Astrocyte of the cerebellum (primary cell): ENCODE data around the gene SLC43A1.
A peak's percentile ranks its signal among the peaks of the same experiment; 100 is the strongest.

Experiments used
- DNase-seq: peaks from one replicate; pipeline ENCODE4 v3.0.0-alpha.2; 2011; ENCODE audit warnings: low read depth
- H3K4me3 ChIP-seq: 2 replicates; pipeline ENCODE4 v1.5.1; 2011; ENCODE audit warnings: mild to moderate bottlenecking, low read depth, low read length, moderate library complexity
- CTCF ChIP-seq: IDR thresholded peaks from 2 replicates; pipeline ENCODE4 v1.5.1; 2012; ENCODE audit warnings: low read length, low read depth, moderate library complexity, mild to moderate bottlenecking; ENCODE audit errors: missing control alignments
- in situ Hi-C: cut with HindIII; loops from 2 replicates; pipeline ENCODE4 v1.10.0; 2017; ENCODE audit warnings: low sequenced_read_pairs

Gene SLC43A1

GRCh38 chr11:57521116-57521515, 5.6 kb upstream of the SLC43A1 start:
- in situ Hi-C loops, result no loop called here
- no peak for DNase-seq
- no peak overlapping the region for H3K4me3 ChIP-seq
- TF ChIP-seq CTCF, result no peak

GRCh38 chr11:57516061-57516443, 550 bp upstream of the SLC43A1 start:
- no peak for TF ChIP-seq CTCF
- in situ Hi-C loops, result no loop called here
- H3K4me3 ChIP-seq, result peak overlapping the region; percentile 80
- DNase-seq, result no peak

- peak overlapping the region; percentile 80 for H3K4me3 ChIP-seq
- TF ChIP-seq CTCF, result no peak
- DNase-seq, result no peak
- in situ Hi-C loops, result no loop called here
These were observed 767 bp downstream of the SLC43A1 start for GRCh38 chr11:57514538-57515331.

GRCh38 chr11:57513911-57514537, 1.5 kb downstream of the SLC43A1 start:
- no peak for TF ChIP-seq CTCF
- peak overlapping the region; percentile 80 for H3K4me3 ChIP-seq
- DNase-seq, result no peak
- in situ Hi-C loops, result no loop called here

- no peak overlapping the region for H3K4me3 ChIP-seq
- no peak for TF ChIP-seq CTCF
- in situ Hi-C loops, result no loop called here
These were observed 2.1 kb downstream of the SLC43A1 start for GRCh38 chr11:57513452-57513795.

GRCh38 chr11:57512646-57513451, 2.7 kb downstream of the SLC43A1 start:
- in situ Hi-C loops, result no loop called here
- TF ChIP-seq CTCF, result no peak
- no peak overlapping the region for H3K4me3 ChIP-seq
- no peak for DNase-seq

More at GRCh38 chr11:57513452-57513795, 2.1 kb downstream of the SLC43A1 start:
- no peak for DNase-seq
